ENCODE data around the gene EYA4.

EYA4 gene

GRCh38 chr6:133495205-133495903, 254.2 kb downstream of the EYA4 start:
- no peak for TF ChIP-seq CTCF (IDR thresholded peaks at IDR 0.05; ENCODE audit: borderline replicate concordance, insufficient read depth, low read depth, low read length)

GRCh38 chr6:133499662-133500061, 258.5 kb downstream of the EYA4 start:
- no peak overlapping the region for H3K4me3 ChIP-seq (ENCODE audit: low read depth, low read length)
- TF ChIP-seq CTCF (IDR thresholded peaks at IDR 0.05; ENCODE audit: borderline replicate concordance, insufficient read depth, low read depth, low read length): no peak

More at GRCh38 chr6:133495205-133495903, 254.2 kb downstream of the EYA4 start:
- no peak overlapping the region for H3K4me3 ChIP-seq (ENCODE audit: low read depth, low read length)

GRCh38 chr6:133501675-133502270, 260.6 kb downstream of the EYA4 start:
- TF ChIP-seq CTCF (IDR thresholded peaks at IDR 0.05; ENCODE audit: borderline replicate concordance, insufficient read depth, low read depth, low read length): no peak

GRCh38 chr6:133502441-133503335, 261.5 kb downstream of the EYA4 start:
- H3K4me3 ChIP-seq (ENCODE audit: low read depth, low read length): no peak overlapping the region
- TF ChIP-seq CTCF (IDR thresholded peaks at IDR 0.05; ENCODE audit: borderline replicate concordance, insufficient read depth, low read depth, low read length): no peak

More at GRCh38 chr6:133501675-133502270, 260.6 kb downstream of the EYA4 start:
- H3K4me3 ChIP-seq (ENCODE audit: low read depth, low read length): no peak overlapping the region

GRCh38 chr6:133503336-133503729, 262.2 kb downstream of the EYA4 start:
- no peak for TF ChIP-seq CTCF (IDR thresholded peaks at IDR 0.05; ENCODE audit: borderline replicate concordance, insufficient read depth, low read depth, low read length)

GRCh38 chr6:133504158-133504557, 263.0 kb downstream of the EYA4 start:
- no peak overlapping the region for H3K4me3 ChIP-seq (ENCODE audit: low read depth, low read length)
- no peak for TF ChIP-seq CTCF (IDR thresholded peaks at IDR 0.05; ENCODE audit: borderline replicate concordance, insufficient read depth, low read depth, low read length)

More at GRCh38 chr6:133503336-133503729, 262.2 kb downstream of the EYA4 start:
- no peak overlapping the region for H3K4me3 ChIP-seq (ENCODE audit: low read depth, low read length)

Data from GM12875 (cell line).